Caki2 (cell line): ENCODE data around the gene FMN2. TPM values are rescaled to one million over a fixed set of nuclear protein-coding genes. Genes with fewer than 3 reads are reported as not detected.
"Not testable (repeated sequence)": the region's sequence is repeated elsewhere in the genome, so short reads cannot be mapped to it uniquely, and the experiment has no call there.

Experiments
- DNase-seq: peaks from one replicate; pipeline ENCODE4 v3.0.0-alpha.2; 2015; ENCODE audit warnings: low read depth
- in situ Hi-C: cut with HindIII; loops from 2 replicates; pipeline ENCODE4 v1.10.0; 2016; ENCODE audit warnings: low sequenced_read_pairs, low pct_unique_long_range_greater_than_20kb, mixed read lengths
- total RNA-seq: library from RNA; depleted of rRNA; stranded (reverse); fragments of >200 nt; shearing (Covaris generic); gene quantifications from 2 replicates; pipeline ENCODE4 v1.2.3, GENCODE V29; 2014; ENCODE audit warnings: low replicate concordance

FMN2 gene
- total RNA-seq, 1 experiment from 2014 or later, result 1.3 TPM

- in situ Hi-C loops, result no loop called here
- no peak for DNase-seq
Measured at GRCh38 chr1:240226102-240226501, 134.4 kb downstream of the FMN2 start.

GRCh38 chr1:240230816-240231215 lies 139.1 kb downstream of the FMN2 start:
- in situ Hi-C loops, result no loop called here
- no peak for DNase-seq

GRCh38 chr1:240232530-240232929 lies 140.8 kb downstream of the FMN2 start:
- DNase-seq, result no peak
- in situ Hi-C loops, result no loop called here

GRCh38 chr1:240234485-240235210 lies 143.0 kb downstream of the FMN2 start:
- DNase-seq, result no peak
- in situ Hi-C loops, result no loop called here

GRCh38 chr1:240235521-240236288 lies 144.0 kb downstream of the FMN2 start:
- in situ Hi-C loops, result no loop called here
- no peak for DNase-seq

GRCh38 chr1:240237305-240237721 lies 145.6 kb downstream of the FMN2 start:
- in situ Hi-C loops, result no loop called here
- no peak for DNase-seq

- in situ Hi-C loops, result no loop called here
- no peak for DNase-seq
Measured at GRCh38 chr1:240239309-240239708, 147.6 kb downstream of the FMN2 start.

- DNase-seq, result no peak
Measured at GRCh38 chr1:240241278-240241677, 149.6 kb downstream of the FMN2 start.

GRCh38 chr1:240242601-240243144 lies 151.0 kb downstream of the FMN2 start:
- in situ Hi-C loops, result no loop called here
- DNase-seq, result no peak

More at GRCh38 chr1:240241278-240241677, 149.6 kb downstream of the FMN2 start:
- in situ Hi-C loops, result no loop called here

GRCh38 chr1:240244968-240245628 lies 153.4 kb downstream of the FMN2 start:
- DNase-seq, result no peak
- in situ Hi-C loops, result no loop called here

- no peak for DNase-seq
- in situ Hi-C loops, result no loop called here
Measured at GRCh38 chr1:240245629-240246020, 153.9 kb downstream of the FMN2 start.

- DNase-seq, result no peak
- in situ Hi-C loops, result no loop called here
Measured at GRCh38 chr1:240247899-240248298, 156.2 kb downstream of the FMN2 start.

- no peak for DNase-seq
- in situ Hi-C loops, result no loop called here
Measured at GRCh38 chr1:240254006-240254405, 162.3 kb downstream of the FMN2 start.

- in situ Hi-C loops, result no loop called here
Measured at GRCh38 chr1:240254778-240255291, 163.2 kb downstream of the FMN2 start.

GRCh38 chr1:240255922-240256321 lies 164.2 kb downstream of the FMN2 start:
- no peak for DNase-seq
- in situ Hi-C loops, result no loop called here

More at GRCh38 chr1:240254778-240255291, 163.2 kb downstream of the FMN2 start:
- DNase-seq, result no peak

GRCh38 chr1:240256836-240257503 lies 165.3 kb downstream of the FMN2 start:
- in situ Hi-C loops, result no loop called here
- no peak for DNase-seq

- no peak for DNase-seq
- in situ Hi-C loops, result no loop called here
Measured at GRCh38 chr1:240258910-240259309, 167.2 kb downstream of the FMN2 start.

- in situ Hi-C loops, DNase-seq: not testable (repeated sequence)
Measured at GRCh38 chr1:240264494-240264893, 172.8 kb downstream of the FMN2 start.
